Superior temporal gyrus (tissue), 1 donor: ENCODE measurements around the gene CCDC50.

ENCODE experiments used
- DNase-seq: peaks from one replicate; pipeline ENCODE4 v3.0.0-alpha.2; 2016; ENCODE audit errors: extremely low spot score

Gene CCDC50

DNA sequence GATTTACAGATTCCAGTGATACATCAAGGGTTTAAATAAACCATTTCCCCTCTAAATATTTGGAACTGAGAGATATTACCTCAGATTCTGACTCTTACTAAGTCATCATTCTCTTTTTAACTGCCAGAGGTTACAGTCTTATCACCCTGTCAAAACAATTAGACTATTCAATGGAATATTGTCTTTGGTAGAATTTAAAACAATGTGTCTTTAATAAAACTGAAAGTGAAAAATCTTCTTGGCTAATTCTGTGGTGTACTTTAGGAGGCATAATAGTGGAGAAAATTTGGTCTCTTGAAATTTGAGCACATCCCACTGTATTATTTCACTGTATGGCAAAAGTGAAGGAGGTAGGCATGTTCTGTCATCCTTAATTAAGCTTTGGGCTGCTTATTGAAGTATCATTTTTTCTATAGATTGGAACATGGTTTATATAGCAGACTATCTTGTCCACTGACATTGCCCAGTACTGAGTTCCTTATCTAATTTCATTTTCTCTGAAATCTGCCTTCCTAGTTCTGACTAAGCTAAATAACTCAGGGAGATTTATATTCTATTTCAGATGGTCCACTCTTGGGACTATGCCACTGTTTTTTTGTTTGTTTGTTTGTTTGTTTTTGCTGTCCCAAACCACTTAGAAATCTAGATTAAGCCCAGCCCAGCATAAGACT, 49.1 kb downstream of the CCDC50 start:
- DNase-seq: no peak

DNA sequence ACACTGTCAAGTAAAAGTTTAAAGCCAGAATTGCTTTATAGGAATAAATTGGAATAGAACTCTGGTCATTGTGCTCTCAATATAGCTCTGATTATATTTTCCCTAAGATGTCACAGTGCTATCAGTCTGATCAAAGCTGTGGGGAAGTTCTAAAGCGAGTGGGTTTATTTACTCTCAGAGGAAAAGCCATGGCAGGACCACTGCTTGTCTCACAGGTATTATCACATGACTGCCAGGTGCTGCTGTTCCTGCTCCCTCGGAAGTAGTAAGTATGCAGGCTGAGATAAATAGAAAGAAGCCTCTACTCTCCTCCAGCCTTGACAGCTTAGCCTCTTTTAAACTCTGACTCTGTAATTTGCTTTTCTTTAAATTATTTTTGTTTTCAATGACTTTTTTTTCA, 50.3 kb downstream of the CCDC50 start:
- DNase-seq: no peak

DNA sequence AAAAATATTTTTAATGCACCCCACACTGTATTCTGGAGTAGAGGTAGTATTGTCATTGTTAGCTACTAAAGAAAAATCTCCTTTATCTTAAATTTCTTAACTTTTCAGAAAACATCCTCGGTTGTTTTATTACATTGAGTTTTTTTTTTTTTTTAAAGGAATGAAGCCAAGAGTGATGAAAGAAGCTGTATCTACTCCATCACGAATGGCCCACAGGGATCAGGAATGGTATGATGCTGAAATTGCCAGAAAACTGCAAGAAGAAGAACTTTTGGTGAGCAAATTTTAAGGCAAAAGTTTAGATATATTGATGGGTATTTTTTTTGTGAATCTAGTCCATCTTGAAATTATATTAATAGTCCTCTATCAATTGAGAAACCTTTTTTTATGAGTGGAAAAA, 50.8 kb downstream of the CCDC50 start:
- no peak for DNase-seq

DNA sequence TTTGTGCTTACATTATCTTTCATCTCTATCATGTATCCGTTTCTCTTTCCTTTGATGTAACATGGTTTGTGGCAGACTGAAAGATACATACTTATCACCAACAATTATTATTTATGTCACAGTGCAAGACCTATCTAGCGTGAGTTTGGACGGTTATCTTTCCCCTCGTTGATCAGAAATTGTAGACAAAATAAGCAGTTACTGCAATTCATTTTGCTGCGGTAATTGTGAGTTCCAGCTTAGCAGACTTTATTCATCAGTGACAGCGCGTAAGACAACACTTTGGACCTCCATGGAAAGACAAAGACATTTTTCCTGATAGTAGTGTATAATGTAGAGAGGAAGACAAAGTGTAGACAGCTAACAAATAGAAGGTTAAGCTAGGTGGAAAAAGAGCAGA, 52.1 kb downstream of the CCDC50 start:
- DNase-seq: no peak

DNA sequence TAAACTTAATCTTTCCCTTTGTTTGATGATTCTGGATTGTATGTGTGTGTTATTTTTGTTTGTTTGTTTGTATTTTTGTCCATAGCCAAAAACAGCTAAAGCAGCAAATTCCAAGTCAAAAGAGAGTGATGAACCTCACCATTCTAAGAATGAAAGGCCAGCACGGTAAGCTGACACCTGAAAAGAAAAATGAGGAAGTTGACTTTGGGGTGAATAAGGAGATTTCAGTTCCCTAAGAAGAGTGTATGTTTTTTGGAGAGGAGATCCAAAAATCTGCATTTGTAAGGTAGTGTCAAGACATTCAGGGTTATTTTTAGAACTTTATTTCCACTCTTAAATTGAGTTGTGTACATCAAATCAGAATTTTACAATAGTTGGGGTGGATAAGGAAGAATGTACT, 53.5 kb downstream of the CCDC50 start:
- DNase-seq: no peak

DNA sequence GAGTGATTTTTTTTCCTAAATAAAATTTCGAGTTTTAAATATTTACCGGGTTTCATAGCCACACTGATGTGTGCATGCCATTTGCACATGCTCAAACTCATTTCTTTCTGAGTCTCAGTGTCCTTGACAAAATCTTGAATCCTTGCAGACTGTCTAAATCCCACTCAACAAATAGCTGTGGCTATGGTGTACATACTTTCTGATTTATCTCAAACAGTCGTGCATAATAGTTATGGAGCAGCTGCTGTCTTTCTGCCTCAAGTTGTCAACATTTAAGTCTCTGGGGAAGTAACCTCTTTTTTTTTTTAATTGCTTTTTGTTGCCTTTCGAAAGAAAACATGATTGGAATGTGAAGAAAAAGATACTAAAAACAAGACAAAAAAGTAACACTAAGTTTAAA, 53.9 kb downstream of the CCDC50 start:
- DNase-seq: no peak

DNA sequence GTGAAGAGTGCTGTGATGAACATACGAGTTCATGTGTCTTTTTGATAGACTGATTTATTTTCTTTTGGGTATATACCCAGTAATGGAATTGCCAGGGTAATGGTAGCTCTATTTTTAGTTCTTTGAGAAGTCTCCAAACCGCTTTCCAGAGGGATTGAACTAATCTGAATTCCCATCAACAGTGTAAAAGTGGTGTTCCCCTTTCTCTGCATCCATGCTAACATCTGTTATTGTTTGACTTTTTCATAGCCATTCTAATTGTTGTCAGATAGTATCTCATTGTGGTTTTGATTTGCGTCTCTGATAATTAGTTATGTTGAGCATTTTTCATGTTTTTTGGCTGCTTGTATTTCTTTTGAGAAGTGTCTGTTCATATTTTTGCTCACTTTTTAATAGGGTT, 55.9 kb downstream of the CCDC50 start:
- no peak for DNase-seq

DNA sequence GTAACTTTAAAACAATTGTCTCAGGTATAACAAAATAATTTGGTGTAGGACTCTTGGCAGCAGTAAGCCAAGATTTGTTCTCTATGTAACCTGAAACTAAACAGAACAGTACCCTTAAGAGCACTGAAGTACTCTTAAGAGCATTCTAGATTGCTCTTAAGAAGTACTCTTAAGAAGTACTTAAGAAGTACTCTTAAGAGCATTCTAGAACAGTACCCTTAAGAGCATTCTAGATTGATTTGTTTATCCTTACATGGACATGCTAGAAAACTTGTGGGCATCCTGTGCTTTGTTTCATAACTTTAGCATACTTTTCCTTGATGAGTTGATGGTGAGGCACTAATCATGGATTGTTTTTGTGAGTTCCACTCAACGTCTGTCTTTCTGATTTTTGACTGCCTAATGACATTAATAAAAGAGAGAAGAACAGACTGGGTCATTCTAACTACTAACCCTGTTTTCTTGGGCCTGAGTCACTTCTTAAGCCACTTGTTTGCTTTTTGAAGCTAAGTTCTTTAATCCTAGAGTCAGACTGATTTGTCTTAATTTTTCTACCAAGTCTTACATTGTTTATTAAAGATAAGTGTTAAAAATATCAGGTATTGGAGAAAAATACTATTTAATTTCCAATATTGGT, 58.4 kb downstream of the CCDC50 start:
- no peak for DNase-seq

DNA sequence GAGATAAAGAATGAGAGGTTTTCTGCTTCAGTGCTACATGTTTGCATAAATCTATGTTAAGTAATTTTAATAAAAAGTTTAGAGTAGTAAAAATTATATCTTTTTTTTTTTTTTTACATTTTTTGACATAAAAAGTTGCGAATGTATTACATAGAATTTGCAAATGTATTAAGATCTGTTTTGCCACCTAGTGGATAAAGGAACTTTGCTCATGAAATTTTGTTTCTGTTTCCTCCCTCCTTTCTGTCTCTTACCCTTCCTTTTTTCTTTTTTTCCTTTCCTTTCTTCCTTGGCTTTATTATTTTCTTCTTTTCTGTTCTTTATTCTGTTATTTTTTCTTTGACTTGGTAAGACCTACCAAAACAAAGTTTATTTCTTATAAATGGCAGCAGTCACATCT, 59.6 kb downstream of the CCDC50 start:
- no peak for DNase-seq

DNA sequence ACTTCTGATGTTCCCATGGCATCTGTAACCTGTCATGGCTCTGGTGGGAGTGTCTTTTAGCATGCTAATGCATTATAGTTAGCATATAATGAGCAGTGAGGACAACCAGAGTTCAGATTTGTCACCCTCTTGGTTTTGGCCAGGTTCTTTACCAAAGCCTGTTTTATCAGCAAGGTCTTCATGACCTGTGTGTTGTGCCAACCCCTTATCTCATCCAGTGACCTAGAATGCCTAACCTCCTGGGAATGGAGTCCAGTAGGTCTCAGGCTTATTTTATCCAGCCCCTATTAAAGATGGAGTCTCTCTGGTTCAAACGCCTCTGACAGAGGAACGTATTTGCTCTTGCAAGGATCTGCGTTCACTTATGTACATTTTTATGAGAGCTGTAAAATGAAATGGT, 61.4 kb downstream of the CCDC50 start:
- DNase-seq: no peak

DNA sequence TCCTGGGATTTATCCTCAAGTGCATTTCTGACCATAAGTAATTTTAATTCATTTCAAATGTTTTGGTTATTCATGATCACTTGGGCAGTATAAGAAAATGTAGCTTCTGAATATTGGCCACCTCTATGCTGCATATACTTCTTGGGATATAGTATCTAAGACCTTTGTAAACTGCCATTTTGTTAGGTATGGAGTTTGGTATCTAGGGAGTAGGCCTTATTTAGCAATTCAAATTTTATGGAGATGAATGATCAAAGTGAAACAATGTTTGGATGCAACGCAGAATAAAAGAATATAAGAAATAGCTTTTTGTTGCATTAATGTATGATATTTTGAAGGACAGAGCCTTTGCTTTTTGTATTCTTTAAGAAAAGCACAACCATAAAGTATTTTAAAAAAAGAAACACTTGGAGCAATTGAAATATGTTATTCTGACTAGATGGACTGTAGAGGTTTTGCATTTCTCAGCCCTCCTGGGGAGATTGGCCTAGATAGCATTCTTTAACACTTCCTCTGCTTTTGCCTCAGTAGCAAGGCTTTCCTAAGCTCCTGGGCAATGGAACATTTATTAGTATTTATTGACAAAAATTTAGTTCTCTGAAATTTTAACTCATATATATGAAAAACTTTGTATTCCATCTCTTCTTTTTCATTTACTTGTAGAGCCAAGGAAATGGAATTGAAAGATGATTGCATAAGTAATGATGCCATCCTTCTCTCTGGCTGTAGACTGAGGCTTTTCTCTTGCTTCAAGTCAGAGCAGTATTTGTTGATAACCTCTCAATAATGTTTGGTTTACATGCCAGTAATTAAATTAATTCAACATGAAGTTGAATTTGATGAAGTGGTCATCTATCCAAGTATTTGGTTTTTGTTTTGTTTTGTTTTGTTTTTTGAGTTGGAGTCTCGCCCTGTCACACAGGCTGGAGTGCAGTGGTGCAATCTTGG, 62.9 kb downstream of the CCDC50 start:
- no peak for DNase-seq

DNA sequence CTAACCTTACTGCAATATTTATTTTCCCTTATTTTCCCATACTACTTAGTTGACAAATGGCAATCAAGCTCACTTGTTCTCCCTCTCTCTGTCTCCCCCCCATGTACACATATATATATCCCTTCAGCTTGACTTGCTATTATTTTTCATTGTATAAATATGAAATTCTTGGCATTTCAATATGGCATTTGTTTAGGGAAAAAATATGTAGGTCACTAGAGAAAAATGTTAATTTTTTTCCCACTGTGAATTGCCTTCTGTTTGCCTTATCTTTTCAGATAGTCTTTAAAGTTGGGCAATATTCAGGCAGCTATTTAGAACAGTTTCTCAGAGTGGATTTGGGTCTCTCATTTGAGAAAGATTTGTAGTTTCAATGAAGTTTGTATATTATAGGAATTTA, 64.0 kb downstream of the CCDC50 start:
- DNase-seq: no peak

DNA sequence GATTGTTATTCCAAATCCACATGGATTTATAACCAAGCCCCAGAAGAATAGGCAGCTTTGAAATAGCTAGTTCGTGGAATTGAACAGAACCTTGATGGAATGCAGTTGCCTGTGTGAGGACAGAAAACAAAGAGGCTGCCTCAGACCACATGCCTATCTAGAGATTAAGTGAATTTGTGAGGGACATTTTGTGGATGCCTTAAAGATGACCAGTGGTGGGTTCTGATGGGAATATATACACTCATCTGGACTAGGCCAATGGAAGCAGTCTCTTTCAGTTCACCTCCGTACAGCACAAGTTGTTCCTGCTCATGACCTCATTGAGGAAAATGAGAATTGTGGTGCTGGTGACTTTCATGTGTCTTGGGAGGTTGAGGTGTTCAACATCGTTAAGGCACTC, 68.6 kb downstream of the CCDC50 start:
- DNase-seq: no peak

DNA sequence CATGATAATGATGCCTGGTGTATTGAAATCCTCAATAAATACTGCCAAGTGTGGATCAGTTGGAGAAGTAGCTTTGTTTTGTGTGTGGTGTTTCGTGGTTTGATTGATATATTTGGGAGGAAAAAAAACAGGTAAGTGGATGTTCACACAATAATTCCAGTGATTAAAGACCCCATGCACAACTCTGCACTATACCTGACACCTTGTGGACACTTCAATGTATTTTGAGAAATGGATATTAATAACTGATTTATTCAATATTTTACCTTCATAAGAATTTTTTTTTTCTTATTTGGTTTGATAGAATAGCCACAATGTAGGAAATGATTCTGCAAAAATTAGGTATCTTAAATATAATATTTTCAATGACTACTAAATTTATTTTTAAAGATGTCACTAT, 69.4 kb downstream of the CCDC50 start:
- DNase-seq: no peak

DNA sequence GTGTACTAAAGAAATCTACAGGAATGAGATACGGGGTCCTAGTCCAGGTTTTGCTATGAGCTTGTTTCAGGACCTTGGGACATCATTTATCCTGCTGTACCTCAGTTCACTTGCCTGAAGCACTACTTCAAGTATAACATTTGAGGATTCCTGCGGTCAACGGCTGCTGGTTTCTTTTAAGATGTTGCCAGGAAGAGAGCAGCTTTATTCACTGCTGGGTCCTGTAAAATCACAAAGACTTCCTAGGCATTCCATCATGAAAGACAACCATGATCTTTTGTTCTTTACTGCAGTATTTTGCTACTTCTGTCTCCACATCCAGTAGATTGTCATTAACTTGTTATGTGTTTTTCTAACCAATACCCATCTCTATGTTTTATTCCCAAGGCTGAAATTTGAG, 70.7 kb downstream of the CCDC50 start:
- DNase-seq: no peak

DNA sequence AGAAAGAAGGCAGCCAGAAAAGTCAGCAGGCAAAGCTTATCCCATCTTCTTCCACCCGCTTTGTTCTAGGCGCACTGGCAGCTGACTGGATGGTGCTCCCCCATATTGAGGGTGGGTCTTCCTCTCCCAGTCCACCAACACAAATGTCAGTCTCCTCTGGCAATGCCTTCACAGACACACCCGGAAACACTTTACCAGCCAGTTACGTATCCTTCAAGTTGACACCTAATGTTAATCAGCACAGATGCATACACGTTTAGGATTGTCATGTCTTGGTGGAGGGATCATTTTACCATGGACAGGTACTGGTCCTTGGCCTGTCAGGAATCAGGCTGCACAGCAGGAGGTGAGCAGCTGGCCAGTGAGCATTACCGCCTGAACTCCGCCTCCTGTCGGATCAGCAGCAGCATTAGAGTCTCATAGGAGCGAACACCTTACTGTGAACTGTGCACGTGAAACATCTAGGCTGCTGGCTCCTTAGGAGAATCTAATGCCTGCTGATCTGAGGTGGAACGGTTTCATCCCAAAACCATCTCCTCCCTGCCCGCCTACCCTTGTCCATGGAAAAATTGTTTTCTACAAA, 72.7 kb downstream of the CCDC50 start:
- DNase-seq: no peak

DNA sequence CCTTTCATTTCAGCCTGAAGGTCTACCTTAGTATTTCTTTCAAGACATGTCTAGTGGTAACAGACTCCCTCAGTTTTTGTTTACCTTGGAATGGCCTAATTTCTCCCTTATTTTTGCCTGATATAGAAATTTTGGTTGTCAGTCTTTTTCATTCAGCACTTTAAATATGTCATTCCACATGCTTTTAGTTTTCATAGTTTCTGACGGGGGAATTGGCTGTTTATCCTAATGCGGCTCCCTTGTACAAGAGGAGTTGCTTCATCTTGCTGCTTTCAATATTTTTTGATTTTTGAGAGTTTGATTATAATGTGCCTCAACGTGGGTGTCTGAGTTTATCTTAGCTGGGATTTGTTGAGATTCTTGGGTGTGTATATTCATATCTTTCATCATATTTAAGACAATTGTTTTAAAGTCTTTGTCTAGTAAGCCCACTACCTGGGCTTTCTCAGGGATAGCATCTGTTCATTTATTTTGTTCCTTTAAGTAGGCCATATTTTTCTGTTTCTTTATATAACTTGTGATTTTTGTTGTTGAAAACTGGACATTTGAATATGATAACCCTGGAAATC, 80.7 kb downstream of the CCDC50 start:
- DNase-seq: no peak

DNA sequence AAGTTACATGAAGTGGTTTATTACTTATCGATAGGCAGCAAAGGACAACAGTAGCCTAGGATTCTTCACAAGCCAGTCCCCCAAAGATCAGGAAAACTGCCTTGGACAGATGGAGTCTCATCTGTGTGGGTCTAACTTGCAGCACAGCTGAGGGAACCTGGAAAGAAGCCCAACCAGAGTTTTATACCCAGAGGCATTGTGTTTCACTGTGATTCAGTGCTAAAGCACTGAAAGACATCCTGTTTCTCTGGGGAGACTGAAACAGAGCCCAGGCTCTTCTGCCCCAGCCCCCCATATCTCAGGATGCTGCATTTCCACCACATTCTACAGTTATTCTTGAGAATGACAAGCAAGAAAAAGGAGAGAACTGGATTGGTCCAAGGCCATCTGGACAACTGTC, 83.6 kb downstream of the CCDC50 start:
- peak; percentile 60 for DNase-seq

DNA sequence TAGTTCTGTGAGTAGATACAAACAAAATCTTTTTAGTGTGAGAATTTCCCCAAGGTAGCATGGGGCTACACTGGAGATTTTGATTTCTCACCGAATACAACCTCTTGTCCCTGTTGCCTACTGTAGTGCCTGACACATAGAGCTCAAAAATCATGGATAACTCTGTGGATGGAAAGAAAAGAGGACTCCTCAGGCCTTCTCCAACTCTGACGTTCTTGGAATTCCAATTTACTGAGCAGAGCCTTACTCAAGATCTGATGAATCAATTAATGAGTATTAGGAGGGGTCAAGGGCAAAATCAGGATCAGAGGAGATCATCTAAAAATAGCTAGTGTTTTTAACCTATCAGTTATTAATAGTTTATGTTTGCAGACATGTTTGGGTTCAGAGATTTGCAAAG, 85.1 kb downstream of the CCDC50 start:
- no peak for DNase-seq

DNA sequence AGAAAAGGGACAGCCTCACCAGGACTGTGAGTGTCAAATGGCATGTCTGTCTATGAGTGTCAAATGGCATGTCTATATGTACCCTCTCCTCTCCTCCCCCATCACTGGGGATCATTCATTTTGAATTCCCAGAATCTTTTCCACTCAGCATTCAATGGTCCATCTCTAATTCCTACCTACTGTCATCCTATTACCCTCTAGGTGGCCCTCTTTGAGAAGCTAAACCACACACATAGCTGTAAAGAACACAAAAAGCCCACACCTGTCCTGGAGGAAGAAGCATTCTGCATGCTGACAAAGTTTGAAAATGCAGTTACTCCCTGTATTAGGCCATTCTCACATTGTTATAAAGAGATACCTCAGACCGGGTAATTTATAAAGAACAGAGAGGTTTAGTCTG, 85.5 kb downstream of the CCDC50 start:
- no peak for DNase-seq

DNA sequence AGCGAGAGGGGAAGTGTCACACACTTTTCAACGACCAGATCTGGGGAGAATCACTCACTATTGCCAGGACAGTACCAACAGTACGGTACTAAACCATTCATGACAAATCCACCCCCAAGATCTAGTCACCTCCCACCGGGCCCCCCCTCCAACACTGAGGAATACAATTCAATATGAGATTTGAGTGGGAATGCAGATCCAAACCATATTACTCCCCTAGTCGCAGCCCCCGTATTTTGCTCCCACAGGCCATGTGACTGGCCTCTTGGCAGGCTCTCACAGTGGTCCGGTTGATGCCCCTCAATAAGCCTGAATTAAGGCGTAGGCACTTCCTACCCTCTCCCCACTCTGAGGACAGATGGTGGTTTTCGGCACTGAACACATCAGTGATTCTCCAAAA, 86.4 kb downstream of the CCDC50 start:
- DNase-seq: no peak

DNA sequence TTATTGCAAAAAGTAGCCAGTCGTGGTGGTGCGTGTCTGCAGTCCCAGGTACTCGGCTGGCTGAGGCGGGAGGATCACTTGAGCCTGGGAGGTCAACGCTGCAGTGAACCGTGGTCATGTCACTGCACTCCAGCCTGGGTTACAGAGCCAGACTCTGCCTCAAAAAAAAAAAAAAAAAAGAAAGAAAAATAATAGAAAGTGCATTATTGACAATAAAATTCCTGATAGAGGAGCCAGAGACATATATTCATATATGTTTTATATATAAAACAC, 88.2 kb downstream of the CCDC50 start:
- no peak for DNase-seq
